Neural progenitor cell (in vitro differentiated cells): ENCODE data around the gene EDNRB. TPM values are rescaled to one million over a fixed set of nuclear protein-coding genes. Genes with fewer than 3 reads are reported as not detected.
A peak's percentile ranks its signal among the peaks of the same experiment; 100 is the strongest.

ENCODE experiments used
- DNase-seq: peaks from one replicate; pipeline ENCODE4 v3.0.0-alpha.2; 2016; ENCODE audit warnings: low spot score
- H2AFZ ChIP-seq: fragments of 200-600 bp; sonication (generic); replicated peaks from 2 replicates; pipeline ENCODE4 v1.6.1; 2016; ENCODE audit warnings: antibody characterized with exemption
- H3F3A ChIP-seq: fragments of 200-600 bp; sonication (generic); 2 replicates; pipeline ENCODE4 v1.6.1; 2016; ENCODE audit warnings: antibody characterized with exemption, low read depth
- H3K27ac ChIP-seq: fragments of 200-600 bp; sonication (generic); 2 replicates; pipeline ENCODE4 v1.5.1; 2016; ENCODE audit warnings: mild to moderate bottlenecking
- H3K27me3 ChIP-seq: fragments of 200-600 bp; sonication (generic); 2 replicates; pipeline ENCODE4 v1.6.1; 2016; ENCODE audit warnings: mild to moderate bottlenecking, moderate library complexity
- H3K36me3 ChIP-seq: fragments of 200-600 bp; sonication (generic); 2 replicates; pipeline ENCODE4 v1.5.1; 2016
- H3K4me1 ChIP-seq: fragments of 200-600 bp; sonication (generic); 2 replicates; pipeline ENCODE4 v1.6.1; 2016; ENCODE audit warnings: mixed run types
- H3K4me2 ChIP-seq: fragments of 200-600 bp; sonication (generic); 2 replicates; pipeline ENCODE4 v1.6.1; 2016
- H3K4me3 ChIP-seq: fragments of 200-600 bp; sonication (generic); 2 replicates; pipeline ENCODE4 v1.5.1; 2016
- H3K79me2 ChIP-seq: fragments of 200-600 bp; sonication (generic); 2 replicates; pipeline ENCODE4 v1.6.1; 2016; ENCODE audit warnings: low read depth
- H3K9ac ChIP-seq: fragments of 200-600 bp; sonication (generic); 2 replicates; pipeline ENCODE4 v1.6.1; 2016
- H3K9me3 ChIP-seq: fragments of 200-600 bp; sonication (generic); 2 replicates; pipeline ENCODE4 v1.5.1; 2016; ENCODE audit warnings: low read depth
- H4K20me1 ChIP-seq: fragments of 200-600 bp; sonication (generic); 2 replicates; pipeline ENCODE4 v1.6.1; 2016; ENCODE audit warnings: low read depth
- H3K27ac Mint-ChIP-seq: 3 replicates; pipeline ENCODE4 v1.8.0; 2021; ENCODE audit warnings: mixed read lengths
- H3K27me3 Mint-ChIP-seq: 2 replicates; pipeline ENCODE4 v1.8.0; 2022; ENCODE audit warnings: low read depth, mild to moderate bottlenecking, inconsistent platforms, moderate library complexity, mixed read lengths; ENCODE audit not compliant: insufficient read depth
- H3K36me3 Mint-ChIP-seq: 3 replicates; pipeline ENCODE4 v1.8.0; 2021; ENCODE audit warnings: mixed read lengths
- H3K4me1 Mint-ChIP-seq: 3 replicates; pipeline ENCODE4 v1.8.0; 2021; ENCODE audit warnings: mixed read lengths
- H3K4me3 Mint-ChIP-seq: 3 replicates; pipeline ENCODE4 v1.8.0; 2021; ENCODE audit warnings: mild to moderate bottlenecking, moderate library complexity, mixed read lengths
- H3K9me3 Mint-ChIP-seq: 3 replicates; pipeline ENCODE4 v1.8.0; 2020; ENCODE audit warnings: mixed read lengths
- CTCF ChIP-seq: fragments of 200-600 bp; sonication (generic); IDR thresholded peaks from 2 replicates; pipeline ENCODE4 v1.5.1; 2017; ENCODE audit warnings: antibody characterized with exemption, mild to moderate bottlenecking
- EZH2 ChIP-seq: fragments of 200-600 bp; sonication (generic); IDR thresholded peaks from 2 replicates; pipeline ENCODE4 v1.6.1; 2017; ENCODE audit warnings: antibody characterized with exemption, mild to moderate bottlenecking, moderate library complexity
- EZH2phosphoT487 ChIP-seq: fragments of 200-600 bp; sonication (generic); IDR thresholded peaks from 2 replicates; pipeline ENCODE4 v1.6.1; 2017; ENCODE audit warnings: antibody characterized with exemption
- total RNA-seq: library from RNA; depleted of rRNA; stranded (reverse); fragments of >200 nt; gene quantifications from 2 replicates; pipeline ENCODE4 v1.2.3, GENCODE V29; 2015; ENCODE audit warnings: low replicate concordance

Gene EDNRB
- total RNA-seq, 1 donor from 2014 or later, result 2.2 TPM

GRCh38 chr13:77928909-77929308 lies 10.3 kb upstream of the EDNRB start:
- Histone ChIP-seq H3K27ac (no peak overlapping the region), H3K9ac (no peak overlapping the region), H3K9me3 (no peaks in the 10 kb centered on the region), H2AFZ (no peak overlapping the region), H3K79me2 (no peaks in the 10 kb centered on the region), H3K4me2 (no peak overlapping the region), H3K36me3 (no peaks in the 10 kb centered on the region), H3K27me3 (no peaks in the 10 kb centered on the region), H3K4me1 (peaks cover 14% of the 10 kb centered on the region), H4K20me1 (no peaks in the 10 kb centered on the region), H3K4me3 (no peak overlapping the region), H3F3A (peaks cover 4% of the 10 kb centered on the region)
- Mint-ChIP-seq H3K4me1 (peaks cover 4% of the 10 kb centered on the region), H3K27ac (no peak overlapping the region), H3K36me3 (peaks cover 2% of the 10 kb centered on the region), H3K9me3 (peaks cover 6% of the 10 kb centered on the region), H3K4me3 (no peak overlapping the region), H3K27me3 (peaks cover 2% of the 10 kb centered on the region)
- TF ChIP-seq CTCF, result no peak
- no peak for TF ChIP-seq EZH2phosphoT487
- TF ChIP-seq EZH2, result no peak
- DNase-seq, result no peak

GRCh38 chr13:77925616-77926015 lies 7.0 kb upstream of the EDNRB start:
- Histone ChIP-seq H3F3A (no peaks in the 10 kb centered on the region), H3K27me3 (peaks cover 1% of the 10 kb centered on the region), H3K9ac (no peak overlapping the region), H3K4me1 (peaks cover 11% of the 10 kb centered on the region), H2AFZ (no peak overlapping the region), H3K27ac (no peak overlapping the region), H4K20me1 (no peaks in the 10 kb centered on the region), H3K36me3 (no peaks in the 10 kb centered on the region), H3K4me3 (no peak overlapping the region), H3K4me2 (no peak overlapping the region), H3K9me3 (no peaks in the 10 kb centered on the region), H3K79me2 (no peaks in the 10 kb centered on the region)
- no peak for DNase-seq
- no peak for TF ChIP-seq EZH2
- TF ChIP-seq EZH2phosphoT487, result no peak
- TF ChIP-seq CTCF, result no peak
- Mint-ChIP-seq H3K4me3 (no peak overlapping the region), H3K27me3 (peaks cover 2% of the 10 kb centered on the region), H3K27ac (no peak overlapping the region), H3K9me3 (peaks cover 10% of the 10 kb centered on the region), H3K4me1 (no peaks in the 10 kb centered on the region), H3K36me3 (peaks cover 4% of the 10 kb centered on the region)

GRCh38 chr13:77919921-77920294 lies 1.3 kb upstream of the EDNRB start:
- H3F3A ChIP-seq, result peaks cover 20% of the 10 kb centered on the region
- no peaks in the 10 kb centered on the region for H3K4me1 Mint-ChIP-seq
- H3K4me1 ChIP-seq, result peaks cover 19% of the 10 kb centered on the region
- TF ChIP-seq CTCF (no peak), EZH2 (no peak), EZH2phosphoT487 (no peak)
- H3K4me2 ChIP-seq, result peak overlapping the region; percentile 95
- peaks cover 18% of the 10 kb centered on the region for H3K9me3 Mint-ChIP-seq
- peak overlapping the region; percentile 93 for H2AFZ ChIP-seq
- H3K9ac ChIP-seq, result no peak overlapping the region
- no peak for DNase-seq
- no peaks in the 10 kb centered on the region for H3K36me3 ChIP-seq
- no peak overlapping the region for H3K27ac ChIP-seq
- no peak overlapping the region for H3K27ac Mint-ChIP-seq
- H3K4me3 Mint-ChIP-seq, result no peak overlapping the region
- H3K4me3 ChIP-seq, result peak overlapping the region; percentile 65
- no peaks in the 10 kb centered on the region for H3K9me3 ChIP-seq
- no peaks in the 10 kb centered on the region for H3K79me2 ChIP-seq
- peaks cover 3% of the 10 kb centered on the region for H3K36me3 Mint-ChIP-seq
- peaks cover 40% of the 10 kb centered on the region for H3K27me3 ChIP-seq
- H4K20me1 ChIP-seq, result no peaks in the 10 kb centered on the region
- peaks cover 3% of the 10 kb centered on the region for H3K27me3 Mint-ChIP-seq
